GM19372 (cell line): ENCODE results near the gene B3GALT5.

ENCODE experiments used
- ATAC-seq: cut with Tn5 transposase; IDR thresholded peaks from one replicate; pipeline ENCODE4 v1.9.1; 2021; ENCODE audit warnings: mild to moderate bottlenecking, low read depth, moderate library complexity; ENCODE audit not compliant: unreplicated experiment

Gene B3GALT5

DNA sequence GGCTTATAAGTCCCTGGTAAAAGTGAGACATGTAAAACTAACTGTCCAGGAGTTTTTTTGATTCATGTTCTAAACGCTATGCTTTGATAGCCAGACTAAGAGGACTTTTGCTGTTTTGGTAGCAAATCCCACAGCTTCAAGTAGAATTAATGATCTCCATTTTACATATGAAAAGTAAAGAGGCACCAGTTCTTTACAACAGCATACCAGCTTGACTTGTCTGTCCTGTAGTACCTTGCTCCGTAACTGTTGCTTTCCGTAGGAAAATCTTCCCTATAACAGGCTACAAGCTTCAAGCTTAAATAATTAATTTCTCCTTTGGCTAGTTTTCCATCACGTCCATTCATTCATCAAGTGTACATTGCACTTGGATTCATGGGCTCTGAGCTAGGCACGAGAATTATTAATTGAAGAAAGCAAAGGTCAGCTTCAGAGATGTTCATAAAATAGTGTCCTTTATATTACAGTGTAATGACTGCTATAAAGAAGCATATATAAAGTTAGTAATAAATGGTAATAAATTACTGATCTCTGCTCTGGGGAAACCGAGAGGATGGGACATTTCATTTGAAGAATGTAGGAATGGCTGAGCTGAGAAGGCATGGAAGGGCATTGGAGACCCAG is 29.2 kb downstream of the B3GALT5 start:
- ATAC-seq, result no peak

DNA sequence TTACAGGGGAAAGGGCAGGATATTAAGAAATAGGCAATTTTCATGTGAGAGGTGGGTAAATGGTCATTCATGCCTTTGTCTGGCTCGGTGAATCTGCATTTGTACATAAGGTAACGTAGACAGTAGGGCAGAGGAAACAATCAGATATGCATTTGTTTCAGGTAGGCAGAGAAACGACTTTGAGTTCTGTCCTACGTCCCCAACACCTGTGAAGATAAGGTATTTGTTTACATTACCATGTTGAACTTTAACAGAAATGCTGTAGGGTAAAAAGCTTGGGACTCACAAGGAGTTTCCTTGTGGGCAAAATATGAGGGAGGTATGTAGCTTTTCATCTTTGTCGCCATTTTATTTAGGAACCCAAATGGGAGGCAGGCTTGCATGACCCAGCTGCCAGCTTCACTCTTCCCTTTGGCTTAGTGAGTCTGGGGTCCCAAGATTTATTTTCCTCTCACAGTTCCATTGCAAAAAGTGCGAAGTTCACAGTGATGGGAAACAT is 31.4 kb downstream of the B3GALT5 start:
- no peak for ATAC-seq

DNA sequence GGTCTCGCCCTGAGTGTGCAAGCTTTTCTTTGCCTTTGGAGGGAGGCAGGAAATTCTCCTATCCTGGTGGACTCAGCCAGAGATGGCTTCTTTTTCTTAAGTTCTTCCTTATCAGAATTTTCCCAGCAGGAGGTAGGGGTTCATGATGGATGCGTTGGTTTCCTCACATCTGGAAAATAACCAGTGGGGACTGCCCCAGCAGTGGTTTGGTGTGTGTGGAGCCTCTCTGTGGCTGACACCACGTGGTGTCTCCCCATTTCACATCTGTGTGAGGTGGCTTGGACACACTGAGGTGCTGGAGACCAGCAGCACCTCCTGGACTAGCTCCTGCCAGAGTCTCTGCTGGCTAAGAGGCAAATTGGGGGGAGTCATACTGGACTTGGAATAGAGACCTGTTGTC is 32.6 kb downstream of the B3GALT5 start:
- ATAC-seq, result no peak

DNA sequence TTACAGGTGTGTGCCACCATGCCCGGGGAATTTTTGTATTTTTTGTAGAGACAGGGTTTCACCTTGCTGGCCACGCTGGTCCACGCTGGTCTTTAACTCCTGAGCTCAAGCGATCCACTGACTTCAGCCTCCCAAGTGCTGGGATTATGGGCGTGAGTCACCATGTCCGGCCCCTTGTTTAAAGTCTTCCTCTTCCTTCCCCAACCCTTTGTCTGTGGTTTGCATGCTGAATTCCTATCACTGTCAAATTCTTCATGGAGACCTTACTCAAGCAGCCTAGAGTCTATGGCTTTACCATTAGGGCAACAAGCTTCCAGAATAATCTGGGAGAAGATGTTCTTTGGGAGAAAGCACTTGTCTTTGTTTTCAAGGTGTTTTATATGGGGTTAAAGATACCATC is 34.7 kb downstream of the B3GALT5 start:
- ATAC-seq, result no peak

DNA sequence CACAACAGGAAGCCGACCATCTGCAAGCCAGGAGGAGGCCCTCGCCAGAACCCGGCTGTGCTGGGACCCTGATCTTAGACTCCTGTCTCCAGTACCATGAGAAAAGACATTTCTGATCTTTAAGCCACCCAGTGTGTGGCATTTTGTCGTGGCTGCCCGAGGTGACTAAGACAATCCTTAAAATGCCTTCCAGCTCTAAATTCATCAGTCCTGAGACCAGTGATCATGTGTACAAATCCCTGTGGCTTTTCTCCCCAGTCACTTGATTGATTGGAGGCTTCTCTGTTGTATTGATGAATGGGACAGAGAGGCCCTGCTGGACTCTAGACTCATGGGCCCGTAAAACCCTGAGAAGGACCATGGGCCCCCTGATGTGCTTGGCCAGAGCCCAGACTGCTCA is 36.1 kb downstream of the B3GALT5 start:
- no peak for ATAC-seq

DNA sequence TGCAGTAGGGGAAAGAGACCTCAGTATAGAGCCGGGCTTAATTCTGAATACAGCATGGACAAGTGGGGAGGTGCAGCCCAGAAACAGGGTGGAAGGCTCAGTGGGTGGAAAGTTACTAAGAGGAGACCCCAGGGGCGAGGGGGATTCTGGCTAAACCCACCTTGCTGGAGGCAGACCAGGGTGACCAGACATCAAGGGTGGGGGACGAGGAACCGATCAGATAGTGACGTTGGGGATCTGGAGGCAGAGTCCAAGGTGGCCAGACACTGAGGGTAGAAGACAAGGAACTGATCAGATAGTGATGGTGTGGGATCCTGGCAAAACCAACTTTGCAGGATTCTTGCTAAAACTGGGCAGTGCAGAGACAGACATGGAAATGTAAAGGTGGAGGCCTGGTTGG is 36.8 kb downstream of the B3GALT5 start:
- ATAC-seq, result no peak

DNA sequence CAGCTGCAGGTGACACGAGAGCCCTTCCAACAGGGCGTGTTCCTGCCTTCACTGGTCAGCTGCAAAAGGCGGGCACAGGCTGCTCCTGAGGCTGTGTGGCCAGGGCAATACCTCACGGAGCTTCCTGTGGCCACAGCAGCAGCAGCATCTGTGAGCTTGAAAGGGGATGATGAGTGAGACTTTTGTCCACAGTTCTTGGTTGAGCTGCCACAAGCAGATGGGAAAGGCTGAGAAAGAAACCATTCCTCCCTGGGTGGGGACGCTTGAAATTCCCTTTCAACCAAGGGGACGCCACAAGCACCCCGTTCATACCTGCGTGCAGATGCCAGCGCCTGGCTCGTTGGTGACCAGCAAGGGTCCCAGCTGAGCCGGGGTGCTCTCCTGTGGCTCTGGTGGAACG is 37.6 kb downstream of the B3GALT5 start:
- ATAC-seq, result no peak

DNA sequence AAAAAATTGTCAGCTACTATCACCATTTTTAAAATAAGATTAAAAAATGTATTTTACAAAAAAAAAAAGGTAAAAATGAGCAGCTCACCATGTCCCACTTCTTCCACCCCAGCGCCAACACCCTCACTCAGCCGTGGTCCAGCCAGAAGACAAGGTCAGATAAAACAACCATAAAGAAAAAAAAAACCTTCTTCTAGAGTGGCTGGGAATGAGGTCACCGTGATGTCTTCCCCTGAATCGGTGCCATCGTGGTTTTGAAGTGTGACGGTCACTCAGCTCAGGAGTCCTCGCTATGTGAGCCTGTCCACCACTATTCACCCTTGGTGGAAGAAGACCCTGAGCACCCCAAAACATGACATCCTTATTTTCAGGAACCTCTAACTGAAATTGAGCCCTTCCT is 38.1 kb downstream of the B3GALT5 start:
- ATAC-seq, result no peak

DNA sequence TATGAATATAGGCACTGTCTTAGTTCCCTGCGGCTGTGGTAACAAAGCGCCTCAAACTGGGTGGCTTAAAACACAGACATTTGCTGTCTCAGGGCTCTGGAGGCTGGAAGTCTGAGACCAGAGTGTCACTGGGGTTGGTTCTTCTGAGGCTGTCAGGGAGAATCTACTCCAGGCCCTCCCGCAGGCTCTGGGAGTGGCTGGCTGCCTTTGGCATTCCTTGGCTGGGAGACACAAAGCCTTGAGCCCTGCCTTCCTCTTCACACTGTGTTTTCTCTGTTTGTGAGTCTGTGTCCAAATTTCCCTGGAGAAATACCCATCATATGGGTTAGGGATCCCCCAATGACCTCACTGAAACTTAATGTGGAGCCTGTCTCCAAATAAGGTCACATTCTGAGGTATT is 38.5 kb downstream of the B3GALT5 start:
- ATAC-seq, result no peak

DNA sequence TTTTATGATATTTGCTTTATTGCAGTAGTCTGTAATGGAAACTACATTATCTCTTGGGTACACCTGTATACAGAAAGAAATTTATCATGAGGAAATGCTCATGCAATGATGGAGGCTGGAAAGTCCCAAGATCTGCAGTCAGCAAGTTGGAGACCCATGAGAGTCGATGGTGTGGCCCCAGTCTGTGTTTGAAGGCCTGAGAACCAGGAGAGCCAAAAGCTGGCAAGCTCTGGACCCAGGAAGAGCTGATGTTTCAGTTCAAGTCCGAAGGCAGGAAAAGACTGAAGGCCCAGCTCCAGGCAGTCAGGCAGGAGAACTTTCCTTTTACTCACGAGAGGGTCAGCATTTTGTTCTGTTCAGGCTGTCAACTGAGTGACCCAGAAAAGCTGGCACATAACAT is 42.2 kb downstream of the B3GALT5 start:
- ATAC-seq, result no peak

DNA sequence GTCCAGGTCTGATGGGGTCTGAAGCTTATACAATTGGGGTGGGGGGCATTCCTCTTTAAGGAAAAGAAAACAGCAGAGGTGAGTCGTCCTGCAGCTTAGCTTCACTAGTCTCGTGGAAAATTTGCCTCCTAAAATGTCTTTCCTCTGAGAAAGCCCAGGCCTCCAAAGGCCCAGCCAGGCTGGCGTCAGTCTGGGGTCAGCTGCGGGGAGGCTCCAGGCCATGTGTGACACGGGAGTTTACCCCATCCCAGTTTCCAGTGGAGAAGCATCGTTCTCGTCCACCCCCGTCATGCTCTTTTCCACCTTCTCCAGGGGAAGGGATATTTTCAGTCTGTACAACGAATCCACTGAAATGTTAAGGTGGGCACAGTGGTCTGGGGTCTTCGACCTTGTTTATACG is 42.8 kb downstream of the B3GALT5 start:
- no peak for ATAC-seq

DNA sequence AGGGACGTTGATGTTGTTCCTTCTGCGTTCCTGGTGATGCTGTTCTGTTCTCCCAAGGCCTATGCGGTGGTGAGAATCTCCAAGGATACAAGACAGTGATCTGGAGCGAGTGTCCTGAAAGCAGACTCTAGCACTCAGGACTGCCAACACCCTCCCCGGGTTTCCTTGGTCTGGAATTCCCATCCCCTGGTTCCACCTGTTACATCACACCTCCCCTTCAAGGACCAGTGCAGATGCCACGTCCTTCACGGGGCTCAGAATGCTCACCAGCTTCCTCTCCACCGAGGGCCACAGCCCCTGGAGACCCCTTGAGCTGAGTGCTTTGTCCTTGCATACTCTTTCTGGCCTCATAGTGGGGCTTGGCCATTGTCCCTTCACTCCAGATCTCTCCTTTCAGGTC is 43.5 kb downstream of the B3GALT5 start:
- no peak for ATAC-seq

DNA sequence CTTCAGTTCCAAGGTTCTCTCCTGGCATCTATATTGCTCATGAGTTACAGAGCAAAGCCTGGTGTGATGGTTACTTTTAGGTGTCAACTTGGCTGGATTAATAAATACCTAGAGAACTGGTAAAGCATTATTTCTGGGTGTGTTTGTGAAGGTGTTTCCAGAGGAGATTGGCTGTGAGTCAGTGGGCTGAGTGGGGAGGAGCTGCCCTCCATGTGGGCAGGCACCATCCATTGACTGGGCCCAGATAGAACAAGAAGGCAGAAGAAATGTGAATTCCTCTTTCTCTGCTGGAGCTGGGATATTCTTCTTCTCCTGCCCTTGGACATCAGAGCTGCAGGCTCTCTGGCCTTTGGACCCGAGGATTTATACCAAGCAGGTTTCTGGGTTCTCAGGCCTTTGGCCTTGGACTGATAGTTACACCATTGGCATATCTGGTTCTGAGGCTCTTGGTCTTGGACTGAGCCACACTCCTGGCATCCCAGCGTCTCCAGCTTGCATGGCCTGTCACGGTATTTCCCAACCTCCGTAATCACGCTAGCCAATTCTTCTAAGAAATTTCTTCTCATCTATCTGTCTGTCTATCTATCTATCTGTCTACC is 44.5 kb downstream of the B3GALT5 start:
- no peak for ATAC-seq

DNA sequence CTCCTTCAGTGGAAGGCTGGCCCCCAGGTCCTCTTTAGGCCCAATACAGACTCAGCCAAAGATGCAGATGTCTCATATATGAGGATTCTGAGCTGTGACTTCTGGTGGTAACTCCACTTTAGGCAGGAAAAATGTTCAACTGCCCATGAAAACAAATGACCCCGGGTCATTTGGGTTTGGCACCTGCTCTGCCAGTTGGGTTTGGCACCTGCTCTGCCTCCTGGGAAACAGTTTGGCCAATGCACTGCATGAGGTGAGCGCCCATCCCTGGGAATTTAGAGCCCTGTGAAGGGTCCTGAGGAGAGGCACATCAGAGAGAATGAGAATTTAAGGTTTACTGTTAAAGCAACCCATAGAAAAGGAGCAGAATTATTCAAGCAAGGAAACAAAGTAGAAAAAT is 45.3 kb downstream of the B3GALT5 start:
- ATAC-seq, result no peak

DNA sequence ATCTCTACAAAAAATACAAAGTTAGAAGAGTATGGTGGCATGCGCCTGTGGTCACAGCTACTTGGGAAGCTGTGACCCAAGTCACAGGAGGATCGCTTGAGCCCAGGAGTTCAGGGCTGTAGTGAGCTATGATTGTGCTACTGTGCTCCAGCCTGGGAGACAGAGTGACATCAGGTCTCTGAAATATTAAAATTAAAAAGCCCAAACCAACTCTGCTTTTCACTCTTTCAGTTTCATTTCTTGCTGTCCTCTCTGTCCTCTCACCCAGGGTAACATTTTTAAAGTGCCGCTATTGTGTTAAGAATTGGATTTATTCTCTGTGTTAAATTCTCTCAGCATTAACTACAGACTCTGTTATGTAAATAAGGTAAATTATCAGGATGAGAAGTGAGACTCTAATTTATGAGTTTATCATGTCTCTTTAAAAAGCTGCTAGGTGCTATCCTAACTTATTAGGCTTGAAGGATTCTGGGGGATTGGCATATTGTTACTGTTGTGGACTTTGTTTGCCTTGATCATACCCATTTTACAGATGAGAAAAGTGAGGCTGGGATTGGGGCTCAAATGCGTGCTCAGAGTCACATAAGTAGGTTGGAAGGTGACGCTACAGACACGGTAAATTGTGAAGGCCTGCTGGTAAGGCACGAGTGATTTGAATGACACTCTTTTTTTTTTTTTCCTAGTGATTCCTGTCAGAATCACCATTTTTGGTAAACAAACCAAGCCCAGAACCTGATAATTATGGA is 46.5 kb downstream of the B3GALT5 start:
- no peak for ATAC-seq

DNA sequence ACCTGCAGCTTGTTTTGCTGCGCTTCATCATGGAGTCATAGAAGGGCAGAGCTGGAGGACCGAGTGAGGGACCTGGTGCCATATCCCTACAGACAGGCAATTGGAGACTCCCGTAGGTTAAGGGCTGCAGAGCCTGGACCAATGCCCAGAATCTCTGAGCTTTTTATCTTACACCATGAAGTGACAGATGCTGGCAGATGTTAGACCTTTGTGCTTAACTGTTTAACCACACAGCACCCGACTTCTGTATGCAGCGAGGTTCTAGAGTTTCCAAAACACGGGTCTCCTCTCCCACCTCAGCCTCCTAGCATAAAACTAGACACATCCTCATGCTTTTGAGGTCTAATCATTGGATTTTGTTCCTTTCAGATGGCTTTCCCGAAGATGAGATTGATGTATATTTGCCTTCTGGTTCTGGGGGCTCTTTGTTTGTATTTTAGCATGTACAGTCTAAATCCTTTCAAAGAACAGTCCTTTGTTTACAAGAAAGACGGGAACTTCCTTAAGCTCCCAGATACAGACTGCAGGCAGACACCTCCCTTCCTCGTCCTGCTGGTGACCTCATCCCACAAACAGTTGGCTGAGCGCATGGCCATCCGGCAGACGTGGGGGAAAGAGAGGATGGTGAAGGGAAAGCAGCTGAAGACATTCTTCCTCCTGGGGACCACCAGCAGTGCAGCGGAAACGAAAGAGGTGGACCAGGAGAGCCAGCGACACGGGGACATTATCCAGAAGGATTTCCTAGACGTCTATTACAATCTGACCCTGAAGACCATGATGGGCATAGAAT is 47.6 kb downstream of the B3GALT5 start:
- ATAC-seq, result no peak

DNA sequence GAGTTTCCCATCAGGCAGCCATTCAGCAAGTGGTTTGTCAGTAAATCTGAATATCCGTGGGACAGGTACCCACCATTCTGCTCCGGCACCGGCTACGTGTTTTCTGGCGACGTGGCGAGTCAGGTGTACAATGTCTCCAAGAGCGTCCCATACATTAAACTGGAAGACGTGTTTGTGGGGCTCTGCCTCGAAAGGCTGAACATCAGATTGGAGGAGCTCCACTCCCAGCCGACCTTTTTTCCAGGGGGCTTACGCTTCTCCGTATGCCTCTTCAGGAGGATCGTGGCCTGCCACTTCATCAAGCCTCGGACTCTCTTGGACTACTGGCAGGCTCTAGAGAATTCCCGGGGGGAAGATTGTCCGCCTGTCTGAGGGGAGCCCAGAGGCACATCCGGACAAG is 48.4 kb downstream of the B3GALT5 start:
- no peak for ATAC-seq

DNA sequence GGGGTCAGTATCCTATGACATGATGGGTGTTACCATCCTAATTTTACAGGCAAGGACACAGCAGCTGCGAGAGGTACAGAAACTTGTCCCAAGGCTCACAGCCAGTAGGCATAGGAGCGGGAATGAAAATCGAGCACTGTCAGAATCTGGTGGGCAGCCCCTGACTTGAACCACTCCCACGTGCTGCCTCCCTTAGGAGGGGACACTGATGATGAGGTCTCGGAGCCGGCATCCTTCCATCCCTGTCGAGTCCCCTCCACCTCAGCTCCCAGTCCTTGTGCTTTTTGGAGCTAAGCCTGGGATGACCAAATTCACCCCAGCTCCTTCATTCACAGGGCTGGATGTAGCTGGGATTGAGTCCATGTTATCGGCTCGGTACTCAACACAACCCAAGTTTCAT is 49.0 kb downstream of the B3GALT5 start:
- no peak for ATAC-seq

DNA sequence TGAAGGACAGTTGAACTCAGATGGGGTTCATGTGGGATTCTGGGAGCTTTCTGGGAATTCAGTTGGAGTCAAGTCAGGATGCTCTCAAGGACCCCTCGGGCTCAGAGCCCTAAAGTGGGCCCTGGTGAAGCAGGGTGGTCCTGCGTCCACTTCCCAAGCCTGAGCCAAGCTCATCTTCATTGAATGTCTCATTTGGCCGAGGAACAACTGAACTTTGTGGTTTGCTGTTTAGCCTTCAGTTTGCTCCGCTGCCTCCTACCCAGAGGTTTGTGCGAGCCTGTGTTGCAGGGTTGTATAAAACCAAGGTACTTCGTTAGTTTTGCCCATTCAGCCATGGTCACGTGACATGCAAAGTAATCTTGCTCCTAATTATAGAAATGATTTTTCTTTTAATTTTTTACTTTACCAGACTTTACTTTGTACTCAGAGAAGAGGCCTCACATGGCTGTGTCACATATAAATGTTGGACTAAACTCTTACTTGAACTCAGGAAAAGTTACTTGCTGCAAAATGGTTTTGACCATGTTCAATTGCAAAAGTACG is 49.7 kb downstream of the B3GALT5 start:
- no peak for ATAC-seq

DNA sequence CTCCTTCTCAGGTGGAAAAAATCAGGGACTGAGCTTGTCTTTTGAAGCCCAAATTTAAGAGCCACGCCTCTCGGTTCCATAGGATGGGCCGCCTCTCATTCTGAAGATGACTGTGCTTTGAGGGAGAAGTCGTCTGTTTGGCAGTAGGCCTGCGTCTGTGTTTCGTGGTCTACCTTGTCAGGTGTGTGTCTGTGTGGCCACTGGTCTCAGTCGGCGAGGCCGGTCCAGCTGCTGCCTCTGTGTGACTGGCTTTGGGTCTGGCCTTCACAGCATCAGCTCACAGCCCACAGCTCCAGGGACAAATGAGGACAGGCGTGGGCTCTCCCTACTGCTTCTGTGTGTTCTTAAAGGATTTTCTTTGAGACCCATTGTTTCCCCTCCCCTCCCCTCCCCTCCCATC is 50.3 kb downstream of the B3GALT5 start:
- ATAC-seq, result no peak
